ENCODE measurements around the gene HSPA9.

The HSPA9 gene

GRCh38 chr5:138533973-138534941 is 40.9 kb downstream of the HSPA9 start:
- no peak overlapping the region for H3K4me3 ChIP-seq (replicated peaks; ENCODE audit: low read depth, low read length)
- DNase-seq (ENCODE audit: extremely low read depth, low read depth): no peak
- TF ChIP-seq CTCF (IDR thresholded peaks at IDR 0.05; ENCODE audit: low read depth, low read length, missing control alignments): no peak

- TF ChIP-seq CTCF (IDR thresholded peaks at IDR 0.05; ENCODE audit: low read depth, low read length, missing control alignments): no peak
- DNase-seq (ENCODE audit: extremely low read depth, low read depth): no peak
Measured at GRCh38 chr5:138529812-138530211, 45.4 kb downstream of the HSPA9 start.

GRCh38 chr5:138528744-138529469 is 46.3 kb downstream of the HSPA9 start:
- no peak for DNase-seq (ENCODE audit: extremely low read depth, low read depth)
- H3K4me3 ChIP-seq (replicated peaks; ENCODE audit: low read depth, low read length): no peak overlapping the region
- no peak for TF ChIP-seq CTCF (IDR thresholded peaks at IDR 0.05; ENCODE audit: low read depth, low read length, missing control alignments)

More at GRCh38 chr5:138529812-138530211, 45.4 kb downstream of the HSPA9 start:
- H3K4me3 ChIP-seq (replicated peaks; ENCODE audit: low read depth, low read length): no peak overlapping the region

GRCh38 chr5:138528208-138528607 is 47.0 kb downstream of the HSPA9 start:
- no peak for DNase-seq (ENCODE audit: extremely low read depth, low read depth)
- no peak for TF ChIP-seq CTCF (IDR thresholded peaks at IDR 0.05; ENCODE audit: low read depth, low read length, missing control alignments)
- no peak overlapping the region for H3K4me3 ChIP-seq (replicated peaks; ENCODE audit: low read depth, low read length)

- no peak overlapping the region for H3K4me3 ChIP-seq (replicated peaks; ENCODE audit: low read depth, low read length)
- TF ChIP-seq CTCF (IDR thresholded peaks at IDR 0.05; ENCODE audit: low read depth, low read length, missing control alignments): no peak
- no peak for DNase-seq (ENCODE audit: extremely low read depth, low read depth)
Measured at GRCh38 chr5:138527170-138527569, 48.0 kb downstream of the HSPA9 start.

GRCh38 chr5:138523406-138523805 is 51.8 kb downstream of the HSPA9 start:
- no peak overlapping the region for H3K4me3 ChIP-seq (replicated peaks; ENCODE audit: low read depth, low read length)
- TF ChIP-seq CTCF (IDR thresholded peaks at IDR 0.05; ENCODE audit: low read depth, low read length, missing control alignments): no peak
- DNase-seq (ENCODE audit: extremely low read depth, low read depth): no peak

Data from HFF-Myc (cell line).